HEK293 (cell line): ENCODE measurements around the gene GABRG1.

Experiments
- CTCF ChIA-PET: fragments of 350-600 bp; formaldehyde crosslinking; extraction: SDS; loops from one replicate; lab custom pipeline; 2021; ENCODE audit warnings: antibody characterized with exemption; lab: Yijun Ruan, JAX
- POLR2A ChIA-PET: fragments of 300-600 bp; formaldehyde crosslinking; extraction: SDS; loops from one replicate; lab custom pipeline; 2020; ENCODE audit warnings: antibody characterized with exemption, inconsistent platforms; lab: Yijun Ruan, JAX
- H3K27ac ChIP-seq: fragments of 200-500 bp; sonication (Bioruptor generic); 2 replicates; pipeline ENCODE4 v1.5.1; 2014; ENCODE audit warnings: low read depth, low read length, control low read depth, inconsistent platforms; ENCODE audit errors: extremely low read depth
- H3K36me3 ChIP-seq, 2 experiments: fragments of 200-500 bp in 1 of 2; sonication (Bioruptor generic) in 1 of 2; 1 replicate in 1 of 2; 2 replicates in 1 of 2; pipeline ENCODE4 v1.5.1; 2014 to 2017; ENCODE audit warnings: inconsistent platforms in 2 of 2, low read length in 2 of 2; ENCODE audit not compliant: control insufficient read depth in 2 of 2, insufficient read depth in 1 of 2
- H3K4me1 ChIP-seq: fragments of 200-500 bp; sonication (Bioruptor generic); 2 replicates; pipeline ENCODE4 v1.5.1; 2014; ENCODE audit warnings: mild to moderate bottlenecking, low read length, inconsistent platforms; ENCODE audit not compliant: control insufficient read depth, insufficient read depth
- H3K4me3 ChIP-seq: 2 replicates; pipeline ENCODE4 v1.5.1; 2011; ENCODE audit warnings: low read depth, mild to moderate bottlenecking, control low read depth, low read length, moderate library complexity
- H3K9me3 ChIP-seq: fragments of 200-500 bp; sonication (Bioruptor generic); 2 replicates; pipeline ENCODE4 v1.5.1; 2014; ENCODE audit warnings: low read depth, low read length, inconsistent platforms; ENCODE audit not compliant: control insufficient read depth, insufficient read depth
- GFI1B ChIP-seq: fragments of 450-650 bp; formaldehyde crosslinking; IDR thresholded peaks from 2 replicates; pipeline ENCODE4 v1.5.1; 2016; ENCODE audit warnings: missing biosample characterization, missing genetic modification characterization
- KLF16 ChIP-seq: fragments of 450-650 bp; formaldehyde crosslinking; IDR thresholded peaks from 2 replicates; pipeline ENCODE4 v1.5.1; 2017; ENCODE audit warnings: missing biosample characterization, missing genetic modification characterization
- MYNN ChIP-seq: fragments of 450-650 bp; formaldehyde crosslinking; IDR thresholded peaks from 2 replicates; pipeline ENCODE4 v1.5.1; 2016; ENCODE audit warnings: missing biosample characterization, missing genetic modification characterization, borderline replicate concordance
- PRDM4 ChIP-seq: fragments of 450-650 bp; formaldehyde crosslinking; IDR thresholded peaks from 2 replicates; pipeline ENCODE4 v1.5.1; 2017; ENCODE audit warnings: missing biosample characterization, missing genetic modification characterization
- SCRT1 ChIP-seq: fragments of 450-650 bp; formaldehyde crosslinking; IDR thresholded peaks from 2 replicates; pipeline ENCODE4 v1.5.1; 2016; ENCODE audit warnings: missing biosample characterization, missing genetic modification characterization, borderline replicate concordance
- SP3 ChIP-seq: fragments of 450-650 bp; formaldehyde crosslinking; IDR thresholded peaks from 2 replicates; pipeline ENCODE4 v1.5.1; 2016; ENCODE audit warnings: missing biosample characterization, missing genetic modification characterization
- ZBTB1 ChIP-seq: fragments of 450-650 bp; formaldehyde crosslinking; IDR thresholded peaks from 2 replicates; pipeline ENCODE4 v1.5.1; 2016; ENCODE audit warnings: missing biosample characterization, missing genetic modification characterization
- ZEB2 ChIP-seq: fragments of 450-650 bp; formaldehyde crosslinking; IDR thresholded peaks from 2 replicates; pipeline ENCODE4 v1.5.1; 2016; ENCODE audit warnings: missing biosample characterization, missing genetic modification characterization
- ZFP41 ChIP-seq: fragments of 450-650 bp; formaldehyde crosslinking; IDR thresholded peaks from 2 replicates; pipeline ENCODE4 v1.5.1; 2016; ENCODE audit warnings: missing biosample characterization, missing genetic modification characterization, borderline replicate concordance
- ZNF112 ChIP-seq: fragments of 450-650 bp; formaldehyde crosslinking; IDR thresholded peaks from 2 replicates; pipeline ENCODE4 v1.5.0; 2017; ENCODE audit warnings: missing biosample characterization, missing genetic modification characterization
- ZNF148 ChIP-seq: fragments of 450-650 bp; formaldehyde crosslinking; IDR thresholded peaks from 2 replicates; pipeline ENCODE4 v1.5.0; 2017; ENCODE audit warnings: missing biosample characterization, missing genetic modification characterization, borderline replicate concordance
- ZNF155 ChIP-seq: fragments of 450-650 bp; formaldehyde crosslinking; IDR thresholded peaks from 2 replicates; pipeline ENCODE4 v1.5.1; 2016; ENCODE audit warnings: missing biosample characterization, missing genetic modification characterization
- ZNF16 ChIP-seq: fragments of 450-650 bp; formaldehyde crosslinking; IDR thresholded peaks from 2 replicates; pipeline ENCODE4 v1.5.1; 2016; ENCODE audit warnings: low read depth, missing biosample characterization, missing genetic modification characterization
- ZNF169 ChIP-seq: fragments of 450-650 bp; formaldehyde crosslinking; IDR thresholded peaks from 2 replicates; pipeline ENCODE4 v1.5.1; 2016; ENCODE audit warnings: missing biosample characterization, missing genetic modification characterization
- ZNF221 ChIP-seq: fragments of 450-650 bp; formaldehyde crosslinking; IDR thresholded peaks from 2 replicates; pipeline ENCODE4 v1.5.1; 2017; ENCODE audit warnings: missing biosample characterization, missing genetic modification characterization, borderline replicate concordance
- ZNF404 ChIP-seq: fragments of 450-650 bp; formaldehyde crosslinking; IDR thresholded peaks from 2 replicates; pipeline ENCODE4 v1.5.1; 2017; ENCODE audit warnings: missing biosample characterization, missing genetic modification characterization
- ZNF561 ChIP-seq: fragments of 450-650 bp; IDR thresholded peaks from 2 replicates; pipeline ENCODE4 v1.5.1; 2018; ENCODE audit warnings: missing biosample characterization, missing genetic modification characterization, borderline replicate concordance
- ZNF596 ChIP-seq: fragments of 450-650 bp; IDR thresholded peaks from 2 replicates; pipeline ENCODE4 v1.5.0; 2018; ENCODE audit warnings: missing biosample characterization, mild to moderate bottlenecking, missing genetic modification characterization, moderate library complexity
- ZNF624 ChIP-seq: fragments of 450-650 bp; formaldehyde crosslinking; IDR thresholded peaks from 2 replicates; pipeline ENCODE4 v1.5.1; 2017; ENCODE audit warnings: missing biosample characterization, missing genetic modification characterization
- ZNF654 ChIP-seq: fragments of 450-650 bp; formaldehyde crosslinking; IDR thresholded peaks from 2 replicates; pipeline ENCODE4 v1.5.1; 2016; ENCODE audit warnings: low read depth, missing biosample characterization, missing genetic modification characterization
- ZNF785 ChIP-seq: fragments of 450-650 bp; formaldehyde crosslinking; IDR thresholded peaks from 2 replicates; pipeline ENCODE4 v1.5.1; 2016; ENCODE audit warnings: missing biosample characterization, missing genetic modification characterization
- ZNF792 ChIP-seq: fragments of 450-650 bp; formaldehyde crosslinking; IDR thresholded peaks from 2 replicates; pipeline ENCODE4 v1.5.1; 2016; ENCODE audit warnings: missing biosample characterization, missing genetic modification characterization
- ZSCAN16 ChIP-seq: fragments of 450-650 bp; formaldehyde crosslinking; IDR thresholded peaks from 2 replicates; pipeline ENCODE4 v1.5.1; 2016; ENCODE audit warnings: missing biosample characterization, missing genetic modification characterization
- TF ChIP-seq, protein P1 (sequence below): fragments of 450-650 bp; formaldehyde crosslinking; IDR thresholded peaks from 2 replicates; pipeline ENCODE4 v1.5.1; 2017; ENCODE audit warnings: missing biosample characterization, missing genetic modification characterization
- TF ChIP-seq, protein P2 (sequence below): fragments of 450-650 bp; formaldehyde crosslinking; IDR thresholded peaks from 2 replicates; pipeline ENCODE4 v1.5.1; 2016; ENCODE audit warnings: missing biosample characterization, missing genetic modification characterization

GABRG1 gene

GRCh38 chr4:46131498-46132057 is 7.7 kb upstream of the GABRG1 start:
- H3K9me3 ChIP-seq = no peaks in the 10 kb centered on the region
- CTCF ChIA-PET = no interaction called here
- no peak overlapping the region for H3K27ac ChIP-seq
- TF ChIP-seq ZNF155 (no peak), ZNF148 (tag by site-specific recombination) (no peak), ZNF404 (tag by site-specific recombination) (no peak), ZNF561 (tag by site-specific recombination) (no peak), GFI1B (tag by site-specific recombination) (no peak), ZNF596 (tag by site-specific recombination) (no peak), ZNF785 (tag by site-specific recombination) (no peak)
- no peaks in the 10 kb centered on the region for H3K36me3 ChIP-seq
- POLR2A ChIA-PET = no interaction called here
- no peak overlapping the region for H3K4me3 ChIP-seq
- H3K4me1 ChIP-seq = no peaks in the 10 kb centered on the region

DNA sequence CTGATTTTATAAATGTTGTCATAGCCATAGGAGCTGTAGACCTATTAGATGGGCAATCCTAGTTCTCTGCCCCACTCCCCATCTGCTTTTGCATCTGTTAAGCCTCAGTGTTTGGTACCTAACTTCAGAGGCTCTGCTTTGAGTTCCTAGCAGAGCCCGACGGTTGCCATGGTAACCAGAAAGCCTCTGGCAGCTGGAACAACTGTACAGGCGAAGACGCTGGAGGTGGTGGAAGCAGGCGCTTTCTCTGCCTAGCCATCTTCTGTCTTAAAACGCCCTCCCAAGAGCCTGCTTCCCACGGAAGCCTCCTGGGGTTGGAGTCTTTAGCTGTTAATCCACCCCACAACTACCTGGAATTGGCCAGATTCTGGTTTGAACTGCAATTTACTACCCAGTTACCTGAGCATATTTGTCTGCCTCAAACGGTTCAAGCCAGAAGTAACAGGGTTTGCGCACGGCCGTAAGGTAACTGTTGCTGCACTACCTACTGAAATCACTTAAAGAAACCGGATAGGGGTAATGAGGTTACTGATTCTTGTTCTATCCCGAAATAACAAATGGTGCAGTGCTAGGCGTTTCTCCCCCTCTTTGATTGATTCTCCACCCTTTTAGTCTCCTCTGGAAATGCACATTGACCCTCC is 1.0 kb upstream of the GABRG1 start:
- Histone ChIP-seq H3K36me3 (no peaks in the 10 kb centered on the region), H3K4me3 (no peak overlapping the region), H3K27ac (no peak overlapping the region), H3K4me1 (no peaks in the 10 kb centered on the region), H3K9me3 (no peaks in the 10 kb centered on the region)
- ChIA-PET CTCF (no interaction called here), POLR2A (no interaction called here)
- TF ChIP-seq ZNF221 = no peak
- TF ChIP-seq ZNF169 (tag by site-specific recombination) = no peak
- TF ChIP-seq SCRT1 = no peak
- TF ChIP-seq KLF16 (tag by site-specific recombination) = no peak
- no peak for TF ChIP-seq PRDM4 (tag by site-specific recombination)
- no peak for TF ChIP-seq ZEB2 (tag by site-specific recombination)
- TF ChIP-seq, protein P1, sequence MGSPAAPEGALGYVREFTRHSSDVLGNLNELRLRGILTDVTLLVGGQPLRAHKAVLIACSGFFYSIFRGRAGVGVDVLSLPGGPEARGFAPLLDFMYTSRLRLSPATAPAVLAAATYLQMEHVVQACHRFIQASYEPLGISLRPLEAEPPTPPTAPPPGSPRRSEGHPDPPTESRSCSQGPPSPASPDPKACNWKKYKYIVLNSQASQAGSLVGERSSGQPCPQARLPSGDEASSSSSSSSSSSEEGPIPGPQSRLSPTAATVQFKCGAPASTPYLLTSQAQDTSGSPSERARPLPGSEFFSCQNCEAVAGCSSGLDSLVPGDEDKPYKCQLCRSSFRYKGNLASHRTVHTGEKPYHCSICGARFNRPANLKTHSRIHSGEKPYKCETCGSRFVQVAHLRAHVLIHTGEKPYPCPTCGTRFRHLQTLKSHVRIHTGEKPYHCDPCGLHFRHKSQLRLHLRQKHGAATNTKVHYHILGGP (tag by site-specific recombination) = no peak
- TF ChIP-seq ZFP41 = no peak
- no peak for TF ChIP-seq ZNF792 (tag by site-specific recombination)
- TF ChIP-seq SP3 (tag by site-specific recombination) = no peak
- TF ChIP-seq ZNF112 (tag by site-specific recombination) = no peak
- TF ChIP-seq ZNF624 (tag by site-specific recombination) = no peak
- no peak for TF ChIP-seq ZNF654
- TF ChIP-seq ZNF155 = no peak
- TF ChIP-seq, protein P2, sequence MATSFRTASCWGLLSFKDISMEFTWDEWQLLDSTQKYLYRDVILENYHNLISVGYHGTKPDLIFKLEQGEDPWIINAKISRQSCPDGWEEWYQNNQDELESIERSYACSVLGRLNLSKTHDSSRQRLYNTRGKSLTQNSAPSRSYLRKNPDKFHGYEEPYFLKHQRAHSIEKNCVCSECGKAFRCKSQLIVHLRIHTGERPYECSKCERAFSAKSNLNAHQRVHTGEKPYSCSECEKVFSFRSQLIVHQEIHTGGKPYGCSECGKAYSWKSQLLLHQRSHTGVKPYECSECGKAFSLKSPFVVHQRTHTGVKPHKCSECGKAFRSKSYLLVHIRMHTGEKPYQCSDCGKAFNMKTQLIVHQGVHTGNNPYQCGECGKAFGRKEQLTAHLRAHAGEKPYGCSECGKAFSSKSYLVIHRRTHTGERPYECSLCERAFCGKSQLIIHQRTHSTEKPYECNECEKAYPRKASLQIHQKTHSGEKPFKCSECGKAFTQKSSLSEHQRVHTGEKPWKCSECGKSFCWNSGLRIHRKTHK (tag by site-specific recombination) = no peak
- TF ChIP-seq ZBTB1 (tag by site-specific recombination) = no peak
- TF ChIP-seq ZNF16 (tag by site-specific recombination) = no peak
- no peak for TF ChIP-seq ZNF785 (tag by site-specific recombination)
- TF ChIP-seq MYNN (tag by site-specific recombination) = no peak
- TF ChIP-seq ZSCAN16 = no peak
